GM19468 (cell line): ENCODE measurements around the gene TMEM62.

Experiments used
- ATAC-seq: cut with Tn5 transposase; IDR thresholded peaks from one replicate; pipeline ENCODE4 v1.9.1; 2021; ENCODE audit warnings: mild to moderate bottlenecking, moderate library complexity, moderate number of reproducible peaks; ENCODE audit not compliant: unreplicated experiment; ENCODE audit errors: extremely low read depth

Gene TMEM62

DNA sequence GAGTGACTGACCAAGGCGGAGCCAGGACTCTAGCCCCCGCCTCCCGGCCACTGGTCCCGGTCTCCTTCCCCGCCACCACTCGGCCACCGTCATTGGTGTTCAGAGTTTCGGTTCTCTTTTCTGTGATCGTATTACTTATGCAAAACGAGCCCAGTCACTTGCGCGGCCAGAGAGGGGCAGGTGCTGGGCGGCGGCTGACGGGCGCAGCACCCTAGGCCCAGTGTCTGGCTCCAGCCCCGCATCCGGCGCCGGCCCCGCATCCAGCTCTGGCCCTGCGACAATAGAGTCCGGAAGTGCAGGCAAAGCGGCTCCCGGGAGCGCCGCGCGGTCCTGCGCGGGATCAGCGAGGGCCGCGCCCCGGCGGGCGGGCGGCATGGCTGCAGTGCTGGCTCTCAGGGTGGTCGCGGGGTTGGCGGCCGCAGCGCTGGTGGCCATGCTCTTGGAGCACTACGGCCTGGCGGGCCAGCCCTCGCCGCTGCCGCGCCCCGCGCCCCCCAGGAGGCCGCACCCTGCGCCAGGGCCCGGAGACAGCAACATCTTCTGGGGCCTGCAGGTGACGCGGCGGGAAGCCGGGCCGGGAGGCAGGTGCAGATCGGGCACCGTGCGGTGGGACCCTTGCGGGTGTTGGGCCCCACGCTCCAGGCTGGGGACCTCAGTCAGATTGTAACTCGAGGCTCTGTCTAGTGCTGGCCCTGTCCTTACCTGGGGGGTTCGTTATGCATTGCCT, at the start of gene TMEM62:
TMEM62 (plus strand) TSS at position 157 of the 727 bp plus-strand sequence; CDS start at position 374, 217 bp downstream.
- ATAC-seq, result peak; percentile 59

- no peak for ATAC-seq
Measured at GRCh38 chr15:43085921-43086320, 47.5 kb upstream of the TMEM62 start.

GRCh38 chr15:43086551-43086950, 46.8 kb upstream of the TMEM62 start:
- no peak for ATAC-seq

GRCh38 chr15:43091859-43092258, 41.5 kb upstream of the TMEM62 start:
- ATAC-seq, result no peak

DNA sequence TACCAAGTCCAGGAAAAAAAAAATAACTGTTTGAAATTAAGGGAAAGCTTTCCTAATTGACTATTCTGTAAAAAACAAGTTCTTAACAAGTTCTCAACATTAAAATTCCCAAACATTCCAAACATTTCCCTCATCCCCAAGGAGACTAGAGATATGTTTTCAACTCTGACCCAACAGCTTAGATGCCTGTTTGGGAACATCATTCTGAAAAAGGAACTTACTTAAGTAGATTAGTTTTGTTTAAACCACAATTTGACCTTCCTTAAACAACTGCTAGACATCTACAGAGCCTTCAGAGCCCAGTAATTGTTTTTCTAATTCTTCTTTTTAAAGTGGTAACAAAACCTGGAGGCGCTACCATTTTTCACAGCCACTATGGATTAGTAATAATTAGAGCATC, 40.4 kb upstream of the TMEM62 start:
- no peak for ATAC-seq

GRCh38 chr15:43094416-43095030, 38.9 kb upstream of the TMEM62 start:
- no peak for ATAC-seq

DNA sequence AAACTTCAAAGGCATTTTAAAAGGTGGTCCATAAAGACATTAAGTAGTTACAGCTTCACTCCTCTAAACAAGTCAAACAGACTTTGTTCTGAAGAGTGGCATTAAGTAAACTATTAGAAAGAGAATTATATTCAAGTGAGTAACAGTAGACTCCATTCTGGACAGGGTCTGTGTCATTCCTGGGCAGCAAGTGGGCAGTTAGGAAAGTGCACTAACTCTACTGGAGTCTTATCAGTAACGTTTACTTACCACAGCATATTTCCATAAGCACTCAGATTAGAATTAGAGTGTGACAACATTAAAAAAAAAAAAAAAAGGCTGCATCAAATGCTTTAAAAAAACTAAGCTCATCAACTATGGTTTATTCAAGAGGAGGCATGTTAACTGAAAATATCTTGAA, 38.1 kb upstream of the TMEM62 start:
- no peak for ATAC-seq

- no peak for ATAC-seq
Measured at GRCh38 chr15:43095708-43096347, 37.6 kb upstream of the TMEM62 start.

DNA sequence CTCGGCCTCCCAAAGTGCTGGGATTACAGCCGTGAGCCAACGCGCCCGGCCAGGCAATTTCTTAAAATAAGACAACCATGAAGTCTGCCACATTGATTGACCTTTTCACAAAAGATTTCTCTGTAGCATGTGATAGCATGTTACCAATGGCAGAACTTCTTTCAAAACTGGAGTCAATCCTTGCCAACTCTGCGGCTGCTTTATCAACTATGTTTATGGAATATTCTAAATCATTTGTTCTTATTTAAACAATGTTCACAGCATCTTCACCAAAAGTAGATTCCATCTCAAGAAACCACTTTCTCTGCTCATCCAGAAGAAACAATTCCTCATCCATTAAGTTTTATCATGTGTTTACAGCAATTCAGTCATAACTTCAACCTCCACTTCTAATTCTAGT, 37.0 kb upstream of the TMEM62 start:
- no peak for ATAC-seq

DNA sequence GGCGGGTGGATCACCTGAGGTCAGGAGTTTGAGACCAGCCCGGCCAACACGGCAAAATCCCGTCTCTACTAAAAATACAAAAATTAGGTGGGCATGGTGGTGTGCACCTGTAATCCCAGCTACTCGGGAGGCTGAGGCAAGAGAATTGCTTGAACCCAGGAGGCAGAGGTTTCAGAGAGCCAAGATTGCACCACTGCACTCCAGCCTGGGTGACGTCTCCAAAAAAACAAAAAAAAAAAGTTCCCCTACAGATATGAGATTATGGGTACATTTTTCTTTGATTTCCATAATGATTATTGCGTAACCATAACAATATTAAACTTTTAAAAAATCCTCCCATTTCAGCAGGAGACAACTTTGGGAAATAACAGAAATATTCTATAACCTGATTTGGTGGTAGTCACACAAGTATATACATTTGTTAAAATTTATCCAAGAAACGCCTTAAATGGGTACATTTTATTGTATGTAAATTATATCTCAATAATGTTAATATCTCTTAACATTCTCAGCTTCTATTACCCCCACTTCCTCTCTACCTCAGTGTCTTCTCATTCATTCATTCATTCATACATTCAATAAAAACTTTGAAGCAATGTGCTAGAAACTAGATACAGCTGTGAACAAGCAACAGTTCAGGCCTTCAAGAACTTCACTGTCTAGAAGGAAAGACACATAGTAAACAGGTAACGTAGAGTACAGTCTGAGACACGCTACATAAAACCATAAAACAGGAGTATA, 34.1 kb upstream of the TMEM62 start:
- ATAC-seq, result no peak

GRCh38 chr15:43100971-43101370, 32.4 kb upstream of the TMEM62 start:
- ATAC-seq, result no peak

DNA sequence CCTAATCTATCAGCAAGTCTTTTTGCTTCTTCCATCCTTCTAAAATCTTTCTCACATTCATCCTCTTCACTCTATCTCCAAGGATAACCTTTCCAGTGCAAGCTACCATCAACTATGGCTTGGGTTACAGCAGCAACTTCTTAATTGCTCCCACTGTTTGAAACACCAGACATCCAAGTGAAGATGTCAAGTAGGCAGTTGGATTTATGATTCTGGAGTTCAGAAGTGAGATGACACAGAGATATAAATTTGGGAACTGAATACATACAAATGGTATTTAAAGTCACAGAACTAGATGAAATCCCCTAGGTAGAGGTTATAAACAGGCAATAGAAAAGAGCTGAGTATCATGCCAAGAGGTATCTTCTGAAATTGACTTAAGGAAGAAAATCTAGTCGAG, 31.2 kb upstream of the TMEM62 start:
- ATAC-seq, result no peak

DNA sequence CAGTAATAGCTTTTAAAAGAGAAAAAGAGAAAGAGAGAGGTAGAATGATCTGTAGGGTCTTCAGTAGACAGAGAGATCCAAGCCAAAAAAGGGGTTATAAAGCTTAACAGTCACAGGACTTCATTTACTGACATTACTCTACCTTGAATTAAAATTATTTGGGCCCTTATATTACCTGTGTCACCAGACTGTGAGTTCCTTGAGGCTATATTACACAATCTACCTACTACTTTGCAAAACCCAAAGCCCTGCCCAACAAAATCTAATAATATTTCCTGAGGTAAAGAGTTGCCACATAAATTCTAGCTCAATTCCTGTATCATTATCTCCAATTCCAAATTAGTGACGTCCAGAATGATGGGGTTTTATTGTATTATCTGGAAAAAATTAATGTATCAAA, 29.5 kb upstream of the TMEM62 start:
- no peak for ATAC-seq

GRCh38 chr15:43104426-43104825, 29.0 kb upstream of the TMEM62 start:
- ATAC-seq, result no peak

- no peak for ATAC-seq
Measured at GRCh38 chr15:43105077-43105736, 28.2 kb upstream of the TMEM62 start.

DNA sequence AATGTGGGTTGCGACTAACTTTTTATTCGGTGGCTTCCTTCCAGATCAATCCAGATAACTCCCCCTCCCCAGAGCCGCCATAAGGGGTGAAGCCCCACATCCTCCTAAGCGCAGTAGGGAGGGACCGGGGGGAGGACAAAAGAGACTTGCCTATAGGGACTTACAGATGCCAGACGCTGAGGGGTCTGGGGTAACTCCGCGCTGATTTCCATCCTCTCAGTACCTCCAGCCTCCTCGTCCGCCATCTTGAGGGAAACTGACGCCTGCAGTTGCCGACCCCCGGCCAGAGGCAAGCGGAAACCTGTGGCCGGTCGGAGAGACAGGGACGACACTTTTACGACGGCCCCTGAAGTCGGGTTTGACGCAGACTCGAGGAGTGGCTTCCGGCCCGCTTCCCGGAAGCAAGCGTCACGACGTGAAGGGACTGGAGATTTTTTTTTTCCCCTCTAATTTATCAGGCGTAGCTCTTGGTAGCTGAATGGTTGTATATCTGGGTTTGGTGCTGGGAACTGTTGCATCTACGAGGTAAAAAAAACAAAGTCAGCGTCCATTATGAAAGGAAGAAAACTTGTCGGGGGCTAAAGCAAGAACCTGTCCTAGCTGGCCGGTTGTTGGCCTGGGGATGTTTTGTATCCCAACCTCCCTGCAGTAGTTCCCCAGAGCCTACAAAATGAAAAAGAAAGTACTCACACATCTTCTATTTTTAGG, 27.5 kb upstream of the TMEM62 start, which contains the start of gene UBR1:
UBR1 (minus strand) TSS at position 261 of the 708 bp plus-strand sequence; CDS start at position 245, 16 bp downstream.
- ATAC-seq, result peak; percentile 55

DNA sequence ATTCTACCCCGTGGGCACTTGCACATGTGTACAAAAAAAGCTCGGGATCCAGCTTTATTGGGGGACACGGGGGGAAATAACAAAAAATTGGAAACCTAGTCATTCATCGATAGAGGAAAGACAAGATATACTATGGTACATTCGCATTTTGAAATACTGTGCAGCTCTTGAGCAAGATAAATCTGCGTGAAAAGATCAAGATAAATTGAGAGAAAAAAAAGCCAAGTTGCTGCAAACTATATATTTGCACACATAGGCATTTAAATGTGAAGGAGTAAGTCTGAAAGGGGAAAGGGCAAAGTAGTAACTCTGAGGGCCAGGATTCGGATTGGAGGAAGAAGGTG, 26.9 kb upstream of the TMEM62 start:
- ATAC-seq, result no peak

DNA sequence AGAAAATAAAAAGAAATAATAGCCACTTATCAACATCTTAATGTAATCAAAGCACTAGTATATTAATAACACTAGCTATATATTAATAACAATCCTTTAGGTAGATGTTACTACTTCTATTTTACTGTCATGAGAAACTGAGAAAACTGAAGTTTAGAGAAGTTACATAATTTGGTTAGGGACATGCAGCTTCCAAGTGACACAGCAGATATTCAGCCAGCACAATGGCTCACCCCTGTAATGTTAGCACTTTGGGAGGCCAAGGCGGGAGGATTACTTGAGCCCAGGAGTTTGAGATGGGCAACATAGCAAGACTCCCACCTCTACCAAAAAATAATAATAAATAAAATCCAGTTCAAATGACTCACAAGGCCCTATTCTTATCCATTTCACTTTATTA, 25.6 kb upstream of the TMEM62 start:
- no peak for ATAC-seq

DNA sequence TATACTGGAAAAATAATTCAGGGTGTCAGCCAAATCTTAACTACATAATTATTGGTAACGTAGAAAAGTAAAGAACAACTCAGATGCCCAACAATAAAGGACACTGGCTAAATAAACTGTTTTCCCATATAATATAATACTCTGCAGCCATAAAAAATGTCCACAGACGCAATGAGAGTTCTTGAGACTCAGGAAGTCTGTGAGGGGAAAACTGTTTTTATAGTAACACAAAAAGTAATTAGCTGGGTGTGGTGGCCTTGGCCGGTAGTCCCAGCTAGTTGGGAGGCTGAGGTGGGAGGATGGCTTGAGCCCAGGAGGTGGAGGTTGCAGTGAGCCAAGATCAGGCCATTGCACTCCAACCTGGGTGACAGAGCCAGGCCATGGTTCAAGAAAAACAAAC, 22.0 kb upstream of the TMEM62 start:
- ATAC-seq, result no peak

- no peak for ATAC-seq
Measured at GRCh38 chr15:43118286-43118685, 15.1 kb upstream of the TMEM62 start.
